Esophagus squamous epithelium (tissue), 5 donors: ENCODE results near the gene PLA2G15. TPM values are rescaled to one million over a fixed set of nuclear protein-coding genes. Genes with fewer than 3 reads are reported as not detected.

Experiments used
- DNase-seq: peaks from one replicate; lab custom pipeline; 2025; lab: John Stamatoyannopoulos, UW
- H3K27ac ChIP-seq, 4 donors: fragments of 200-600 bp; sonication (generic); one replicate each; pipeline ENCODE4 v1.5.1; 2016 to 2019; ENCODE audit warnings: mild to moderate bottlenecking in 1 of 4
- H3K27me3 ChIP-seq, 4 donors: fragments of 200-600 bp; sonication (generic); 1 replicate in 3 of 4; 2 replicates in 1 of 4; pipeline versions ENCODE4 v1.5.1 to v1.6.0; 2017 to 2021; ENCODE audit warnings: antibody characterized with exemption in 1 of 4
- H3K36me3 ChIP-seq, 3 donors: fragments of 200-600 bp; sonication (generic); one replicate each; pipeline ENCODE4 v1.5.1; 2016 to 2019
- H3K4me1 ChIP-seq, 3 donors: fragments of 200-600 bp; sonication (generic); one replicate each; pipeline ENCODE4 v1.5.1; 2017 to 2019
- H3K4me3 ChIP-seq, 4 donors: fragments of 200-600 bp; sonication (generic); 1 replicate in 3 of 4; 2 replicates in 1 of 4; pipeline ENCODE4 v1.5.1; 2016 to 2019; ENCODE audit warnings: mild to moderate bottlenecking in 2 of 4, moderate library complexity in 1 of 4
- H3K9me3 ChIP-seq, 3 donors: fragments of 200-600 bp; sonication (generic); one replicate each; pipeline ENCODE4 v1.5.1; 2016 to 2019
- POLR2A ChIP-seq, 4 donors: fragments of 450-650 bp; IDR thresholded peaks; one replicate each; pipeline ENCODE4 v1.6.1; 2017; ENCODE audit warnings: antibody characterized with exemption in 4 of 4, mild to moderate bottlenecking in 4 of 4, moderate library complexity in 3 of 4
- WGBS, 2 donors: methylation state at CpG; one replicate each; pipeline ENCODE4 v1.1.5; 2018; 5-methylcytosine and 5-hydroxymethylcytosine counted together
- intact Hi-C: fragments of 100-400 bp; cut with DNase I; formaldehyde crosslinking; loops from one replicate; pipeline ENCODE4 v1.15.0; 2022
- total RNA-seq, 4 donors: library from RNA; depleted of rRNA; stranded (reverse); fragments of >200 nt; gene quantifications; one replicate each; pipeline ENCODE4 v1.1.0, GENCODE V29; 2016
- TF ChIP-seq, protein P1 (sequence below), 6 experiments: fragments of 450-650 bp in 4 of 6; fragments of 200-600 bp in 2 of 6; sonication (generic) in 2 of 6; IDR thresholded peaks; one replicate each; pipeline ENCODE4 v1.5.1; 2016 to 2019; ENCODE audit warnings: antibody characterized with exemption in 6 of 6, mild to moderate bottlenecking in 4 of 6, moderate library complexity in 4 of 6
- donor health status: DM: yes; HTN: yes; CAD: no.

The PLA2G15 gene
- total RNA-seq, 4 donors from 2014 or later: 3.3 to 9.8 (median 6.6) TPM

DNA sequence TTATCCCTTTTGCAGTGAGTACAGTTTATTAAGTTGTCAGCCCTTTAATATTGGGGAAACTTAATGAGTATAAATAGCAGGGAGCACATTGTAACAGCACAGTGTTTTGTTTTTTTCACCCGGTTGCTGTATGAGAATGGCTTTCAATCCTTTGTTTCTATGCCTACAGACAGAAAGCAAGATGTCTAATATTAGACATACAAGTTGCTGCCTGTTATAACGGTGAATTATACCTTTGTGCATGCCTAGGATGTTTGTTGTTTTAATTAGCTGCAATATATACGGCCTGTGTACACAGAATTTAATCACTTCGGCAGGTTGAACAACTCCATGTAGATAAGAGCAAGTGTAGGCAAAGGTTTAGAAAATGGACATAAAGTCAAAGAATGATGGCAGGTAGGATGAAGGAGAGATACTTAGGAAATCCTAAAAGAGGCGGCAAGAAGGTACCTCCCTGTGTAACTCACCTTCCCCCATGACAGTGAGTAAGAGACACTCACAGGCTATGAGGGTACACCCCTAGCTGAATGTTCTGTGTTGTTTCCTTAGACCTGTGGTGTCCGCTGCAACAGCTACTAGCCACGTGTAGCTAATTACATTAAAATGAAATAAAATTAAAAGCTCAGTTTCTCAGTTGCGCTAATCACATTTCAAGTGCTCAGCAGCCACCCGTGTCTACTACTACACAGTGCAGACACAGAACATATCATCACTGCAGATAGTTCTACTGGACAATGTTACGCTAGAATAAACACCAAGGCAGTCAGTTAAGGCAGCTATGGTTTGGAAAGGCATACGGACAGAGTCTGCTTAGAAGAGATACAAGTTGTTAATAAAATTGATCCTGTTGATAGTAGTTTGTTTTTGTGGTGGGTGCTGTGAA lies 54.6 kb downstream of the PLA2G15 start:
- Histone ChIP-seq H3K27me3 (no peaks in the 10 kb centered on the region), H3K4me1 (peaks cover 0 to 30% (median 27%) of the 10 kb centered on the region in 3 donors), H3K4me3 (no peak overlapping the region), H3K36me3 (peaks cover 14 to 100% (median 51%) of the 10 kb centered on the region in 3 donors), H3K9me3 (no peaks in the 10 kb centered on the region), H3K27ac (peak overlapping the region; percentile 49 to 70 (median 67))
- DNase-seq: no peak
- intact Hi-C loops: loop anchor here (10.0 kb wide), 1 partner anchor 55 kb away; no protein-coding TSS in a partner anchor
- 52 to 55% methylated on average over 11 of the region's 11 CpGs for WGBS, 2 donors
- TF ChIP-seq, protein P1, sequence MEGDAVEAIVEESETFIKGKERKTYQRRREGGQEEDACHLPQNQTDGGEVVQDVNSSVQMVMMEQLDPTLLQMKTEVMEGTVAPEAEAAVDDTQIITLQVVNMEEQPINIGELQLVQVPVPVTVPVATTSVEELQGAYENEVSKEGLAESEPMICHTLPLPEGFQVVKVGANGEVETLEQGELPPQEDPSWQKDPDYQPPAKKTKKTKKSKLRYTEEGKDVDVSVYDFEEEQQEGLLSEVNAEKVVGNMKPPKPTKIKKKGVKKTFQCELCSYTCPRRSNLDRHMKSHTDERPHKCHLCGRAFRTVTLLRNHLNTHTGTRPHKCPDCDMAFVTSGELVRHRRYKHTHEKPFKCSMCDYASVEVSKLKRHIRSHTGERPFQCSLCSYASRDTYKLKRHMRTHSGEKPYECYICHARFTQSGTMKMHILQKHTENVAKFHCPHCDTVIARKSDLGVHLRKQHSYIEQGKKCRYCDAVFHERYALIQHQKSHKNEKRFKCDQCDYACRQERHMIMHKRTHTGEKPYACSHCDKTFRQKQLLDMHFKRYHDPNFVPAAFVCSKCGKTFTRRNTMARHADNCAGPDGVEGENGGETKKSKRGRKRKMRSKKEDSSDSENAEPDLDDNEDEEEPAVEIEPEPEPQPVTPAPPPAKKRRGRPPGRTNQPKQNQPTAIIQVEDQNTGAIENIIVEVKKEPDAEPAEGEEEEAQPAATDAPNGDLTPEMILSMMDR (IDR thresholded peaks at IDR 0.05): no peak
- no peak for TF ChIP-seq POLR2A (IDR thresholded peaks at IDR 0.05)

DNA sequence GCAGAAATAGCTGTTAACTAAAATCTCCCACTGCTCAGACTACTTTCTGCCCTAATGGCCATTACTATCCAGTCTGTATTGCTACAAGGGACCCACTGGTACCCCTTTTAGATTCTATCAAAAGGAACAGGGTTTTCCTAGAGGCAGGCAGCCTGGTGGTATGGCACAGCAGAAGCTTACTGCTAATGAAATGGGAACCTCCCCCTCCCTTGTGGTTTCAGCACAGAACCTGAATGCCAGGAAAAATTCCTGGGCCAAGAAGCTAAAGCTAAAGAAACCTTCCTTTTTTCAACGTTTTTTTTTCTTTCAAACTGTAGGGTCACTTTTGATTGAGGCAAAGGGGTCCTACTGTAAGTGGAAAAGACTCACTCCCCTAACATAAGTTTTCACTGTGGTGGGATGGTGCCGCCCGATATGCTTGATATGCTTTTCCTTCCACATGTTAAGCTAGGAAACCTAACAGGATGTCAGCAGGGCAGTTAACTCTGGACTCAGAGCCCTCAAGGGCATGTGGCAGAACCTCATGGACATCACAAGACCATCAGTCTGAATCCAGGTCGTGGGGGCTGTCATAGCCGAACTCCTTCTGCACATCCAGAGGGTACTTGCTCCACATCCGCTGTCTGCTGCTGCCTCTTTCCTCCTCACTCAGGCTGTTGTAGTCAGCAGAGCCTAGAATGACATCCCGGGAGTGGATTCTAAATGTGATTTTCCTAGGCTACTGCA lies 55.7 kb downstream of the PLA2G15 start:
- Histone ChIP-seq H3K27me3 (no peaks in the 10 kb centered on the region), H3K36me3 (peaks cover 14 to 100% (median 55%) of the 10 kb centered on the region in 3 donors), H3K4me1 (peaks cover 0 to 30% (median 27%) of the 10 kb centered on the region in 3 donors), H3K9me3 (no peaks in the 10 kb centered on the region), H3K27ac (peak overlapping the region in 1 of 4 donors; percentile 69), H3K4me3 (no peak overlapping the region)
- intact Hi-C loops: no loop called here
- TF ChIP-seq, protein P1 (IDR thresholded peaks at IDR 0.05): no peak
- no peak for TF ChIP-seq POLR2A (IDR thresholded peaks at IDR 0.05)
- WGBS, 2 donors: 71 to 75% methylated on average over 4 to 7 of the region's 7 CpGs
- DNase-seq: no peak

DNA sequence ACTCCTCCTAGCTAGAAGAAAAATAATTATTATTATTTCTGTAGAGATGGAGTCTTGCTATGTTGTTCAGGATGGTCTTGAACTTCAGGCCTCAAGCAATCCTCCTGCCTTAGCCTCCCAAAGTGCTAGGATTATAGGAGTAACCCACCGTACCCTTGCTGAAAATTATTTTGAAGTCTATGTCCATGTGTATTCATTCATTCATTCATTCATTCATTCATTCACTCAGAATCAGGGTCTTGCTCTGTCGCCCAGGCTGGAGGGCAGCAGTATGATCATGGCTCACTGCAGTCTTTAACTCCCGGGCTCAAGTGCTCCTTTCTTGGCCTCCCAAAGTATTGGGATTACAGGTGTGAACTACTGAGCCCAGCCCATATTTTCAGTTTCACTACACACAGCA lies 61.5 kb downstream of the PLA2G15 start:
- Histone ChIP-seq H3K27me3 (no peaks in the 10 kb centered on the region), H3K4me1 (peaks cover 14 to 32% (median 18%) of the 10 kb centered on the region in 3 donors), H3K27ac (no peak overlapping the region), H3K4me3 (no peak overlapping the region), H3K9me3 (no peaks in the 10 kb centered on the region), H3K36me3 (peaks cover 0 to 78% (median 32%) of the 10 kb centered on the region in 3 donors)
- intact Hi-C loops: no loop called here
- 93 to 94% methylated on average over 3 of the region's 3 CpGs for WGBS, 2 donors
- no peak for TF ChIP-seq POLR2A (IDR thresholded peaks at IDR 0.05)
- TF ChIP-seq, protein P1 (IDR thresholded peaks at IDR 0.05): no peak
- no peak for DNase-seq

DNA sequence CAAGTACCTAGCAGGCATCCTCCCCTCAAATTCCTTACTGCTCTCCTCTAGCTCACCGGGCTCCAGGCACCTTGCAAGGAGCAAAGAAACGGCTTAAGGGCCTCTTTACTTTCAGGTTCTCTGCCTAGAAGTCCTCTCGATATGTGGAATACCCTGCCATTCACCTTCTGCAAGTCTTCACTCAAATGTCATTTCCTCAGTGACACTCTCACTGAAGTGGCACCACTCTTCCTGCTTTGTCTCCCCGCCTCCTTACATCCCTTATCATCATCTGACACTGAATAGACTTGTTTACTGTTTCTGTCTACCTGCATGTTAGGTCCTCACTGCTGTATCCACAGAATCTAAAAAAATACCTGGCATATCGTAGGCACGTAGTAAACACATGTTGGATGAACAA lies 64.6 kb downstream of the PLA2G15 start:
- TF ChIP-seq, protein P1 (IDR thresholded peaks at IDR 0.05): no peak
- TF ChIP-seq POLR2A (IDR thresholded peaks at IDR 0.05): no peak
- Histone ChIP-seq H3K36me3 (peaks cover 0 to 49% (median 15%) of the 10 kb centered on the region in 3 donors), H3K4me3 (peak overlapping the region; percentile 67 to 98 (median 78)), H3K27ac (peak overlapping the region; percentile 81 to 89 (median 87)), H3K27me3 (no peaks in the 10 kb centered on the region), H3K4me1 (peaks cover 16 to 50% (median 28%) of the 10 kb centered on the region in 3 donors), H3K9me3 (no peaks in the 10 kb centered on the region)
- intact Hi-C loops: loop anchor here (10.0 kb wide), 1 partner anchor 55 kb away; no protein-coding TSS in a partner anchor
- DNase-seq: no peak
- 35 to 37% methylated on average over 6 of the region's 6 CpGs for WGBS, 2 donors
